ENCODE measurements around the gene REEP3. TPM values are rescaled to one million over a fixed set of nuclear protein-coding genes. Genes with fewer than 3 reads are reported as not detected.

Gene REEP3
- total and polyA plus RNA-seq, 2 donors (not counting 1 experiment from before 2014, with no cell fraction given) = 2.2 to 8.8 TPM

DNA sequence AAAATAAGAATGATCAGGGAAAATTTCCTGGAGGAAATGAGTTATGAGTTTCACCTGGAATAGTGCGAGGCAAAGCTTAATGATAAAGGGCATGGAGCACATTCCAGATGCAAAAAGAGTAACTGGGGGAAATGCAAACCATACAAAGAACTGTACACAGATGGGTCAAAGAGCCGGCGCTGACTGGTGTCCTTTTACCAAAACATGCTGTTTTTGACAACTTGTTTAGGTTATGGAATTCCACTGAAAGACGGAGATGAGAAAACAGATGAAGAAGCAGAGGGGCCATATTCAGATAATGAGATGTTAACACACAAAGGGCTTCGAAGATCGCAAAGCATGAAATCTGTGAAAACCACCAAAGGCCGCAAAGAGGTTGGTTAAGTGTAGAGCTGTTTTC, 98.2 kb downstream of the REEP3 start:
- ATAC-seq (ENCODE audit: low read depth) (no peak), DNase-seq (no peak)
- intact Hi-C loops (cut with micrococcal nuclease) = no loop called here
- Mint-ChIP-seq H3K27me3 (no peaks in the 10 kb centered on the region), H3K9me3 (ENCODE audit: insufficient read depth) (no peaks in the 10 kb centered on the region), H3K27ac (no peak overlapping the region), H3K4me3 (no peak overlapping the region), H3K4me1 (peaks cover 3% of the 10 kb centered on the region)
- 99% methylated on average over 5 of the region's 7 CpGs for WGBS (ENCODE audit: insufficient coverage)
- Histone ChIP-seq H2AFZ (ENCODE audit: insufficient read depth, low read depth, low read length, poor library complexity, severe bottlenecking) (no peak overlapping the region), H3K4me3 (ENCODE audit: control extremely low read depth in 1 of 5, extremely low read depth in 1 of 5, insufficient read depth in 1 of 5, low read depth in 2 of 5, low read length in 4 of 5) (no peak overlapping the region), H3K27ac (ENCODE audit: low read length in 2 of 2) (no peak overlapping the region), H3K9me3 (ENCODE audit: control extremely low read depth in 1 of 3, control insufficient read depth in 2 of 3, insufficient read depth in 1 of 3, low read length in 2 of 3) (no peaks in the 10 kb centered on the region), H3K27me3 (replicated peaks in 1 of 4; ENCODE audit: control extremely low read depth in 1 of 4, control insufficient read depth in 3 of 4, insufficient read depth in 4 of 4, low read length in 3 of 4) (no peaks in the 10 kb centered on the region), H4K20me1 (ENCODE audit: control insufficient read depth, insufficient read depth, low read length, poor library complexity, severe bottlenecking) (no peaks in the 10 kb centered on the region), H3K36me3 (replicated peaks in 1 of 2; ENCODE audit: control extremely low read depth in 1 of 2, control insufficient read depth in 1 of 2, extremely low read depth in 1 of 2, insufficient read depth in 2 of 2, low read length in 1 of 2) (peaks cover 0 to 2% of the 10 kb centered on the region in 2 experiments), H3K79me2 (ENCODE audit: control insufficient read depth, insufficient read depth, low read length) (no peaks in the 10 kb centered on the region), H3K9ac (ENCODE audit: low read length) (no peak overlapping the region), H3K4me2 (replicated peaks; ENCODE audit: low read depth, low read length, poor library complexity, severe bottlenecking) (no peak overlapping the region), H3K4me1 (ENCODE audit: control insufficient read depth in 2 of 2, insufficient read depth in 2 of 2, low read length in 2 of 2) (no peaks in the 10 kb centered on the region)
- TF ChIP-seq, protein P1, sequence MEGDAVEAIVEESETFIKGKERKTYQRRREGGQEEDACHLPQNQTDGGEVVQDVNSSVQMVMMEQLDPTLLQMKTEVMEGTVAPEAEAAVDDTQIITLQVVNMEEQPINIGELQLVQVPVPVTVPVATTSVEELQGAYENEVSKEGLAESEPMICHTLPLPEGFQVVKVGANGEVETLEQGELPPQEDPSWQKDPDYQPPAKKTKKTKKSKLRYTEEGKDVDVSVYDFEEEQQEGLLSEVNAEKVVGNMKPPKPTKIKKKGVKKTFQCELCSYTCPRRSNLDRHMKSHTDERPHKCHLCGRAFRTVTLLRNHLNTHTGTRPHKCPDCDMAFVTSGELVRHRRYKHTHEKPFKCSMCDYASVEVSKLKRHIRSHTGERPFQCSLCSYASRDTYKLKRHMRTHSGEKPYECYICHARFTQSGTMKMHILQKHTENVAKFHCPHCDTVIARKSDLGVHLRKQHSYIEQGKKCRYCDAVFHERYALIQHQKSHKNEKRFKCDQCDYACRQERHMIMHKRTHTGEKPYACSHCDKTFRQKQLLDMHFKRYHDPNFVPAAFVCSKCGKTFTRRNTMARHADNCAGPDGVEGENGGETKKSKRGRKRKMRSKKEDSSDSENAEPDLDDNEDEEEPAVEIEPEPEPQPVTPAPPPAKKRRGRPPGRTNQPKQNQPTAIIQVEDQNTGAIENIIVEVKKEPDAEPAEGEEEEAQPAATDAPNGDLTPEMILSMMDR (IDR thresholded peaks at IDR 0.05) = no peak
- TF ChIP-seq EZH2 (IDR thresholded peaks at IDR 0.05; ENCODE audit: borderline replicate concordance, insufficient read depth, low read depth, low read length, poor library complexity, severe bottlenecking) = no peak
- ChIA-PET CTCF (interaction anchor here (1.2 to 1.9 kb wide), 3 partner anchors 9 to 462 kb away, joined by 4 to 8 read pairs (median 5); no protein-coding TSS in a partner anchor), POLR2A (no interaction called here)

DNA sequence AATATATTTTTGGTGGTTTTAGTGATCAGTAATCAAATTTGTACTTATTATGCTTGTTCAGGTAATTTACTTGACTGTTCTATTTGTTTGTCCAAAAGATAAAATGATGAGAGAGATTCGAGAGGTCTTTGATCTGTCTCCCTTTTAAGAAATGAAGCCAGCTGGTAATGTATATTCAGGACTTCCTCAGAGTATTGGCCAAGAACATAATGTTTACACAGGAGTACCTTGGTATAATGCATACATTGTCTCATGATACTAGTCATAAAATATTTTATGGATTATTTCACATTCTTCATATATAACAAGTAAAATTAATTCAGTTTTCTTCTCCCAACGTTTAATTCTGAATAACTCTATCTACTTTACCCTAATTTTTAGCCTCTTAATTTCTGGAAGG, 100.9 kb downstream of the REEP3 start:
- ATAC-seq (ENCODE audit: low read depth) = no peak
- no peak overlapping the region for H3K4me2 ChIP-seq (replicated peaks; ENCODE audit: low read depth, low read length, poor library complexity, severe bottlenecking)
- no peak overlapping the region for H3K9ac ChIP-seq (ENCODE audit: low read length)
- no peak overlapping the region for H3K4me3 Mint-ChIP-seq
- no peak overlapping the region for H3K4me3 ChIP-seq (ENCODE audit: control extremely low read depth in 1 of 5, extremely low read depth in 1 of 5, insufficient read depth in 1 of 5, low read depth in 2 of 5, low read length in 4 of 5)
- no peak overlapping the region for H3K27ac Mint-ChIP-seq
- ChIA-PET CTCF (interaction anchor here (0.8 kb wide), 1 partner anchor 455 kb away, joined by 4 read pairs; no protein-coding TSS in a partner anchor), POLR2A (no interaction called here)
- H2AFZ ChIP-seq (ENCODE audit: insufficient read depth, low read depth, low read length, poor library complexity, severe bottlenecking) = no peak overlapping the region
- H3K9me3 Mint-ChIP-seq (ENCODE audit: insufficient read depth) = no peaks in the 10 kb centered on the region
- H3K27ac ChIP-seq (ENCODE audit: low read length in 2 of 2) = no peak overlapping the region
- TF ChIP-seq, protein P1 (IDR thresholded peaks at IDR 0.05) = no peak
- TF ChIP-seq EZH2 (IDR thresholded peaks at IDR 0.05; ENCODE audit: borderline replicate concordance, insufficient read depth, low read depth, low read length, poor library complexity, severe bottlenecking) = no peak
- H3K4me1 ChIP-seq (ENCODE audit: control insufficient read depth in 2 of 2, insufficient read depth in 2 of 2, low read length in 2 of 2) = no peaks in the 10 kb centered on the region
- H3K9me3 ChIP-seq (ENCODE audit: control extremely low read depth in 1 of 3, control insufficient read depth in 2 of 3, insufficient read depth in 1 of 3, low read length in 2 of 3) = no peaks in the 10 kb centered on the region
- H3K36me3 ChIP-seq (replicated peaks in 1 of 2; ENCODE audit: control extremely low read depth in 1 of 2, control insufficient read depth in 1 of 2, extremely low read depth in 1 of 2, insufficient read depth in 2 of 2, low read length in 1 of 2) = peaks cover 0 to 2% of the 10 kb centered on the region in 2 experiments
- H4K20me1 ChIP-seq (ENCODE audit: control insufficient read depth, insufficient read depth, low read length, poor library complexity, severe bottlenecking) = no peaks in the 10 kb centered on the region
- no CpG with 5 or more reads among the region's 2 CpGs for WGBS (ENCODE audit: insufficient coverage)
- DNase-seq = no peak
- peaks cover 3% of the 10 kb centered on the region for H3K4me1 Mint-ChIP-seq
- intact Hi-C loops (cut with micrococcal nuclease) = no loop called here
- H3K79me2 ChIP-seq (ENCODE audit: control insufficient read depth, insufficient read depth, low read length) = no peaks in the 10 kb centered on the region
- no peaks in the 10 kb centered on the region for H3K27me3 ChIP-seq (replicated peaks in 1 of 4; ENCODE audit: control extremely low read depth in 1 of 4, control insufficient read depth in 3 of 4, insufficient read depth in 4 of 4, low read length in 3 of 4)
- no peaks in the 10 kb centered on the region for H3K27me3 Mint-ChIP-seq

Measured in B cell (primary cell).